Thyroid gland (tissue), 4 donors: Measurements from ENCODE around the gene PPP2R2C. TPM values are rescaled to one million over a fixed set of nuclear protein-coding genes. Genes with fewer than 3 reads are reported as not detected.

Experiments
- DNase-seq, 2 donors: peaks; one replicate each; pipeline ENCODE4 v3.0.0-alpha.2; 2019
- H3K27ac ChIP-seq, 3 donors: fragments of 200-600 bp; sonication (generic); 1 replicate in 2 of 3; 2 replicates in 1 of 3; pipeline ENCODE4 v1.5.1; 2016 to 2019; ENCODE audit warnings: mild to moderate bottlenecking in 1 of 3, moderate library complexity in 1 of 3
- H3K27me3 ChIP-seq: fragments of 200-600 bp; sonication (generic); one replicate; pipeline ENCODE4 v1.5.1; 2019
- H3K36me3 ChIP-seq, 2 donors: fragments of 200-600 bp; sonication (generic); one replicate each; pipeline ENCODE4 v1.5.1; 2016 to 2019
- H3K4me1 ChIP-seq, 2 donors: fragments of 200-600 bp; sonication (generic); one replicate each; pipeline ENCODE4 v1.5.1; 2017 to 2019
- H3K4me3 ChIP-seq, 3 donors: fragments of 200-600 bp; sonication (generic); replicated peaks in 1 of 3; 1 replicate in 2 of 3; 2 replicates in 1 of 3; pipeline ENCODE4 v1.5.1; 2016; ENCODE audit warnings: mild to moderate bottlenecking in 1 of 3
- H3K9me3 ChIP-seq: fragments of 200-600 bp; sonication (generic); one replicate; pipeline ENCODE4 v1.5.1; 2017
- POLR2A ChIP-seq, 2 donors: fragments of 450-650 bp; IDR thresholded peaks; one replicate each; pipeline ENCODE4 v1.6.1; 2017; ENCODE audit warnings: antibody characterized with exemption in 2 of 2, mild to moderate bottlenecking in 2 of 2, moderate library complexity in 1 of 2
- WGBS, 2 donors: methylation state at CpG; one replicate each; pipeline ENCODE4 v1.1.5; 2017; 5-methylcytosine and 5-hydroxymethylcytosine counted together
- intact Hi-C: fragments of 100-400 bp; cut with DNase I; formaldehyde crosslinking; loops from one replicate; pipeline ENCODE4 v1.15.1; 2023
- total RNA-seq, 4 donors: library from RNA; depleted of rRNA; stranded (reverse); fragments of >200 nt; gene quantifications; one replicate each; pipeline ENCODE4 v1.2.3, GENCODE V29; 2016
- TF ChIP-seq, protein P1 (sequence below), 6 experiments: fragments of 200-600 bp in 3 of 6; fragments of 450-650 bp in 3 of 6; sonication (generic) in 3 of 6; IDR thresholded peaks; one replicate each; pipeline ENCODE4 v1.5.1; 2016 to 2019; ENCODE audit warnings: antibody characterized with exemption in 6 of 6, mild to moderate bottlenecking in 2 of 6, inconsistent platforms in 1 of 6, moderate library complexity in 1 of 6

Gene PPP2R2C
- total RNA-seq, 4 donors from 2014 or later = 0.15 to 1.5 (median 0.33) TPM; not detected in 1

- 1% methylated on average over 19 of the region's 44 CpGs; no CpG with 5 or more reads in 1 of the 2 donors for WGBS, 2 donors
- H3K9me3 ChIP-seq = no peaks in the 10 kb centered on the region
- H3K4me3 ChIP-seq = no peak overlapping the region
- no peak for DNase-seq
- H3K4me1 ChIP-seq = peaks cover 4% of the 10 kb centered on the region in 2 donors
- no peak overlapping the region for H3K27ac ChIP-seq
- TF ChIP-seq, protein P1, sequence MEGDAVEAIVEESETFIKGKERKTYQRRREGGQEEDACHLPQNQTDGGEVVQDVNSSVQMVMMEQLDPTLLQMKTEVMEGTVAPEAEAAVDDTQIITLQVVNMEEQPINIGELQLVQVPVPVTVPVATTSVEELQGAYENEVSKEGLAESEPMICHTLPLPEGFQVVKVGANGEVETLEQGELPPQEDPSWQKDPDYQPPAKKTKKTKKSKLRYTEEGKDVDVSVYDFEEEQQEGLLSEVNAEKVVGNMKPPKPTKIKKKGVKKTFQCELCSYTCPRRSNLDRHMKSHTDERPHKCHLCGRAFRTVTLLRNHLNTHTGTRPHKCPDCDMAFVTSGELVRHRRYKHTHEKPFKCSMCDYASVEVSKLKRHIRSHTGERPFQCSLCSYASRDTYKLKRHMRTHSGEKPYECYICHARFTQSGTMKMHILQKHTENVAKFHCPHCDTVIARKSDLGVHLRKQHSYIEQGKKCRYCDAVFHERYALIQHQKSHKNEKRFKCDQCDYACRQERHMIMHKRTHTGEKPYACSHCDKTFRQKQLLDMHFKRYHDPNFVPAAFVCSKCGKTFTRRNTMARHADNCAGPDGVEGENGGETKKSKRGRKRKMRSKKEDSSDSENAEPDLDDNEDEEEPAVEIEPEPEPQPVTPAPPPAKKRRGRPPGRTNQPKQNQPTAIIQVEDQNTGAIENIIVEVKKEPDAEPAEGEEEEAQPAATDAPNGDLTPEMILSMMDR (IDR thresholded peaks at IDR 0.05) = no peak
- TF ChIP-seq POLR2A (IDR thresholded peaks at IDR 0.05) = no peak
- H3K36me3 ChIP-seq = no peaks in the 10 kb centered on the region
- H3K27me3 ChIP-seq = peaks cover 5% of the 10 kb centered on the region
- intact Hi-C loops = no loop called here
Observed at GRCh38 chr4:6472008-6472386, 417 bp downstream of the PPP2R2C start.

DNA sequence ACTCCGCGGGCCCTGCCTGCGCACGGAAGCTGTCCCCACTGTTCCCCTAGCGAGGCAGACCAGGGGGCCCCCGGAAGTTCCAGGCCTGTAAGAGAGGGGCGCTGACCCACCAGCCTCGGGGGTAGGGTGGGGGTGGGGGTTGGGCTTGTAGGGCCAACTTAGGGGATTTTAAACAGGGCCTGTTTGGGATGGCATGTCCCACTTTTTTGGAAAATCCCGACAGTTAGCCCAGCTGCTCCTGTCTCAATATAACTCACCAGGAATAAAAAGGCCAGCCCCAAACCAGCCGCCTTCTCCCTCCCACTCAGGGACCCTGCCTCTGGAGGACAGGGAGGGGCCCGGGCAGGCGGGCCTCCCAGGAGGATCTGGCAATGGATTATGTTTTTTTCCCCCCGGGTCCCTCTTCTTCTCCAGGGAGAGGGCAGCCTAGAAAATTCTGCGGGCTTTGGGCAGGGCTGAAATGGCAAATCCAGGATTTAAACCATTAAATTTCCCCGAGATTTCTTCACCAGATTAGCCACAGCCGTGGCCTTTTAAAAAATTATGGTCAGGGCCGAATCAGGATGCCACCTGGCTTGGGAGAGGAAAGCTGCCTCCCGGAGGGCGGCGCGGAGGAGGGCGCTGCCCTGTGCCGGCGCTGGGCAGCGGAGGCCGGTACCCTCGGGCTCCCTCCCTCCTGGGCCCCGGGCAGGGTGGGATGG is 957 bp downstream of the PPP2R2C start:
- H3K27ac ChIP-seq = no peak overlapping the region
- H3K4me1 ChIP-seq = peaks cover 4% of the 10 kb centered on the region in 2 donors
- no peaks in the 10 kb centered on the region for H3K9me3 ChIP-seq
- no peak overlapping the region for H3K4me3 ChIP-seq
- TF ChIP-seq, protein P1 (IDR thresholded peaks at IDR 0.05) = no peak
- no peak for TF ChIP-seq POLR2A (IDR thresholded peaks at IDR 0.05)
- intact Hi-C loops = no loop called here
- WGBS, 2 donors = 2 to 5% methylated on average over 8 to 21 of the region's 28 CpGs
- DNase-seq = no peak
- H3K36me3 ChIP-seq = no peaks in the 10 kb centered on the region
- H3K27me3 ChIP-seq = peaks cover 5% of the 10 kb centered on the region

DNA sequence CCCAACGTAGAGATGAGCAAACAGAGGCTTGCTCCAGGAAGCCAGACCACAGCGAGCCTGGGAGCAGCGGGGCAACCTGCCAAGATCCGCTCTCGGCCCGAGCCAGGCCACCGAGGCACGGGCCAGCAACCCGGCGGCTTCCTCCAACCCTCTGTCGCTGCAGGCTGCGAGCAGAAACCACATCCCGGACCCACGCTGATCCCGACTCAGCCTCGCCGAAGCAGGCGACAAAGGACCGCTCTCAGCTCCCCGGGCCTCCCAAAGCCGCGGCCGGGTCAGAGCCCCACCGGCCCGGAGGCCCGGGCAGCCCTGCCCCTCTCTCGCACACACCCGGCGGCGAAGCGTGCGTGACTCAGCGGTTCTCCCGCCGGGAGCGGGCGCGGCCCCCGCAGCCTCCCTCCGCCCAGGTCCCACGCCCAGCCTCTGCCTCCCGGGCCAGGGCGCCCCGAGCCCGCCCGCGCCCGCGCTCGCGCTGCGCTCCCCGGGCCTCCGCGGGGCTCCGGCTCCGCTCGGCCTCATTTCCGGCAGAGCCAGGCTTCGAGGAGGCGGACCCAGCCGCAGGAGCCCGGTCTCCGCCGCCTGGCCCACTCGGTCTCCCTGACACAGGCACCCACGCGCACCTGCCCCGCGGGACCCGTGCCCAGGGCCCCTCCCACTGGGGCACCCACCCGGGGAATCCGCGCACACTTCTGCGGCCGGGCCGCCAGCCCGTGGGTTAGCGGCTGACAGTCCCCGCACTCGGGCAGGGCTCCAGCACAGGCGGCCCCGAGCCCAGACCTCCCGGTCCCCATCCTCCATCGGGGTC is 1.7 kb downstream of the PPP2R2C start:
- H3K27me3 ChIP-seq = peaks cover 5% of the 10 kb centered on the region
- intact Hi-C loops = no loop called here
- 2 to 3% methylated on average over 6 to 12 of the region's 85 CpGs for WGBS, 2 donors
- H3K9me3 ChIP-seq = no peaks in the 10 kb centered on the region
- H3K4me1 ChIP-seq = peaks cover 4% of the 10 kb centered on the region in 2 donors
- H3K36me3 ChIP-seq = no peaks in the 10 kb centered on the region
- H3K27ac ChIP-seq = no peak overlapping the region
- peak overlapping the region in 1 of 3 donors; percentile 14 for H3K4me3 ChIP-seq
- TF ChIP-seq, protein P1 (IDR thresholded peaks at IDR 0.05) = no peak
- TF ChIP-seq POLR2A (IDR thresholded peaks at IDR 0.05) = no peak
- peak; percentile 16 to 23 for DNase-seq

DNA sequence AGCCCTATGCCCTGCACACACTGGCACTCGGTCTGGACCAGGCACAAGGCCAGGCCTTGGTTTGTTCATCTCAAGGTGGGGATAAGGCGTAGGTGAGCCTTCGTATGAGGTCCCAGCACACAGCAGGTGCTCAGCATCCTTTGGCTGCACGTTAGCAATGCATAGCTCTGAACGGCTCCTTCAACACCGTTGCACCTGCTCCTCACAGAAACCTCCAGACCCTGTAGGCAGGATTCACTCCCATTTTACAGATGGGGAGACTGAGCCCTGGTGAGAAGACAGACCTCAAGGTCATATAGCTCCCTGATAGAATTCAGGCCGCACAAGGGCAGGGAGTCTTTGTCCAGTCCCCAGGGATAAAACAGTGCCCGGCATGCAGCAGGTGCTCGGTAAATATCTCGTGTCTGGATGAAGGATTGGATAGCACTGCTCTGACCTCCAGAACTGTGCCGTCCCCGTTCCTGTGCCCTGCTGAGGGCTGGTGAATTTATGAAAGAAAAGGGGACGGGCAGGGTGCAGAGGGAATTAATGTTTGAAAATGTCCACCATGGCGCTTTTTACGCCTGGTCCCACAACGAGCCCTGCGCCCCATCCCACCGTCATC is 2.4 kb downstream of the PPP2R2C start:
- H3K27me3 ChIP-seq = peaks cover 5% of the 10 kb centered on the region
- peaks cover 4% of the 10 kb centered on the region in 2 donors for H3K4me1 ChIP-seq
- H3K9me3 ChIP-seq = no peaks in the 10 kb centered on the region
- no peaks in the 10 kb centered on the region for H3K36me3 ChIP-seq
- intact Hi-C loops = no loop called here
- no peak overlapping the region for H3K27ac ChIP-seq
- 48 to 57% methylated on average over 18 of the region's 18 CpGs for WGBS, 2 donors
- no peak for DNase-seq
- TF ChIP-seq POLR2A (IDR thresholded peaks at IDR 0.05) = no peak
- TF ChIP-seq, protein P1 (IDR thresholded peaks at IDR 0.05) = no peak
- H3K4me3 ChIP-seq = peak overlapping the region in 1 of 3 donors; percentile 14
